ENCODE data around the gene ABCA13.

ABCA13 gene

DNA sequence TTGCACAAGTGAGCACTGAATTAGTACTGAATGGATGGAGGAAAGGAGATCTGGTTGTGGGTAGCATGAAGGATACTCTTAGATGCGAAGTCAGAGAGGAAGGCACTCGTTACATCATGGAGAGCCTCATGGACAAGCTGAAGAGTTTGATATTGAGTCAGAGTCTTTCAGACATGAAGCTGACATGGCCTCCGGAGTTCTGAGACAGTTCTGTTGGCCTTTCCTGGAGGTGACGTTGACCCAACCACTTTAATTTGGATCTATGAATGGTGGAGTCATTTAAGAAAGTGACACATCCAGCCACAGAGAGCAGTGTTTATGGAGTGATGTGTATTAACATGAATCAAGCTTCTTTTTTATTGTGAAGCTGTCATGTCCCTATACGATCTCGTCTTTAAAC, 466.8 kb downstream of the ABCA13 start:
- H3K4me3 ChIP-seq, result no peak overlapping the region
- no peak overlapping the region for H3K27ac ChIP-seq
- TF ChIP-seq, protein P1, sequence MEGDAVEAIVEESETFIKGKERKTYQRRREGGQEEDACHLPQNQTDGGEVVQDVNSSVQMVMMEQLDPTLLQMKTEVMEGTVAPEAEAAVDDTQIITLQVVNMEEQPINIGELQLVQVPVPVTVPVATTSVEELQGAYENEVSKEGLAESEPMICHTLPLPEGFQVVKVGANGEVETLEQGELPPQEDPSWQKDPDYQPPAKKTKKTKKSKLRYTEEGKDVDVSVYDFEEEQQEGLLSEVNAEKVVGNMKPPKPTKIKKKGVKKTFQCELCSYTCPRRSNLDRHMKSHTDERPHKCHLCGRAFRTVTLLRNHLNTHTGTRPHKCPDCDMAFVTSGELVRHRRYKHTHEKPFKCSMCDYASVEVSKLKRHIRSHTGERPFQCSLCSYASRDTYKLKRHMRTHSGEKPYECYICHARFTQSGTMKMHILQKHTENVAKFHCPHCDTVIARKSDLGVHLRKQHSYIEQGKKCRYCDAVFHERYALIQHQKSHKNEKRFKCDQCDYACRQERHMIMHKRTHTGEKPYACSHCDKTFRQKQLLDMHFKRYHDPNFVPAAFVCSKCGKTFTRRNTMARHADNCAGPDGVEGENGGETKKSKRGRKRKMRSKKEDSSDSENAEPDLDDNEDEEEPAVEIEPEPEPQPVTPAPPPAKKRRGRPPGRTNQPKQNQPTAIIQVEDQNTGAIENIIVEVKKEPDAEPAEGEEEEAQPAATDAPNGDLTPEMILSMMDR (IDR thresholded peaks at IDR 0.05), result no peak
- H3K4me1 ChIP-seq, result no peaks in the 10 kb centered on the region
- H3K36me3 ChIP-seq, result no peaks in the 10 kb centered on the region
- no peak for DNase-seq
- no peaks in the 10 kb centered on the region for H3K27me3 ChIP-seq
- H3K9me3 ChIP-seq, result no peaks in the 10 kb centered on the region
- intact Hi-C loops (cut with DNase I; ENCODE audit: low total_unique reads), result no loop called here

DNA sequence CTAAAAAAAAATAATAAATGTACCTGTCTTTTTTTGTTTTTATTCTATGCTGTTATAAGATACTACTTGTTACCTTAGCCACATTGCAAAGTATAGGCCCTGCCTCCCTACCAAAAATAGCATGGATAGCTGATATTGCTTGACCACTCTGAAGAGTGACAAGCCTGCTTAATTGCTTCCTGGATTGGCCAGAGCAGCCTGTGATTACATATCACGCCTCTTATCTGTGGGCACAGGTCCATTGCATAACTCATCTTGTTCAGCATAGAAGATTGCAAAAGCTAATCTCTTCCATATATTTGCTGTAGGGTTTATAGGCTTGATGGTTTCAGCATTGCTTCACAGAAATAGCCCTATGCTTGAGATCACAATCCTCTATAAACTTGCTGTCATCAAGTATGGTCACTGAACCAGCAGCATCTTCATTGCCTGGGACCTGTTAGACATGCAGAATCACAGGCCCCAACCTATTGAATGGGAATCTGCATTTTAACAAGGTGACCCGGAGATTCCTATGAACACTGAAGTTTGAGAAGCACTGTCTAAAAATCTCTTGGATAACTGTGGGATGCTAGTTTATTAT, 472.3 kb downstream of the ABCA13 start:
- H3K9me3 ChIP-seq, result no peaks in the 10 kb centered on the region
- H3K4me3 ChIP-seq, result no peak overlapping the region
- no peaks in the 10 kb centered on the region for H3K36me3 ChIP-seq
- H3K4me1 ChIP-seq, result no peaks in the 10 kb centered on the region
- intact Hi-C loops (cut with DNase I; ENCODE audit: low total_unique reads), result no loop called here
- TF ChIP-seq, protein P1 (IDR thresholded peaks at IDR 0.05), result no peak
- H3K27ac ChIP-seq, result no peak overlapping the region
- no peaks in the 10 kb centered on the region for H3K27me3 ChIP-seq
- DNase-seq, result no peak

DNA sequence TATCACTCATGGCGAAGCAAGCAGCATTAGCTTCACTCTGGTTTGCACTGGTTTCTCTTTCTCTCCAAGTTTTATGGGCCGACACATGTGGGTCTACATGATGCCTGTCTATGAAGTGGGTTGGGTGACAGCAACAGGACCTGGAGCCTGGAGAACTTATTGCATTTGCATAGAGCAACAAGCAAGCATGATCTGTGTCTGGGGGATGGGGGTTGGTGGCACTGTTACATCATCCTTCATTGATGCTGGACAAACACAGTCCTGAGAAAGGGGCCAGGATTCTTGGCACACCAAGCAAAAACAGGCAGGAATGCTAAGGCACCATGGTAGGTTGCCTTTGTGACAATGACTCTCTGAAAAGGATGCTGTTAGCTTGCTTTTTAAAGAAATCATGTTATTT, 486.9 kb downstream of the ABCA13 start:
- H3K36me3 ChIP-seq, result no peaks in the 10 kb centered on the region
- TF ChIP-seq, protein P1 (IDR thresholded peaks at IDR 0.05), result no peak
- no peak for DNase-seq
- no peaks in the 10 kb centered on the region for H3K9me3 ChIP-seq
- intact Hi-C loops (cut with DNase I; ENCODE audit: low total_unique reads), result no loop called here
- no peak overlapping the region for H3K27ac ChIP-seq
- H3K4me1 ChIP-seq, result no peaks in the 10 kb centered on the region
- H3K4me3 ChIP-seq, result no peak overlapping the region
- H3K27me3 ChIP-seq, result no peaks in the 10 kb centered on the region

DNA sequence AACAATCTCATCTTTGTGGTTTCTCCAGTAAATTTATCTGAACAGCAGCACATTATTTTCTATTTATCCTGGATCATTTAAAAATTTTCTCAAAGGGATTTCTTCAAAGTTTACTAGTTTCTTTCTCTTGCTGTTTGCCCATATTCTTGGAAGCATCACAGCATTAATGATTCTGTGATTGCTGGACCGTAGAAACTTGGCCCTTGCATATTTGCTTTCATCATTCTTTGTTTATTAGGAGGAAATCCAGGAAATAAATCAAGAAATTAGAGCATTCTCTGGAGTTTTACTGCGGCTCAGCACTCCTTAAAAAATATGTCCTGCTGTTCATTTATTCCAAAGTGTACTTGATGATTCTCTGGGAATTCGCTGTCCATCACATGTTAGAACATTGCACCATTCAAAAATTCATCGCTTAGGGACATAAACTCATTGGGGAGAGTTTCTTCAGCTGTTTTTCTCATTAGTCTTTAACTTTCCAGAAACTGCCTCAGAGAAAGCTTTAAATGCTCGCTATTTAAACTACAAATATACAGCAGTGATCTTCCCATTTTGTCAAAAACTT, 489.1 kb downstream of the ABCA13 start:
- Histone ChIP-seq H3K4me1 (no peaks in the 10 kb centered on the region), H3K36me3 (no peaks in the 10 kb centered on the region), H3K9me3 (no peaks in the 10 kb centered on the region), H3K27ac (no peak overlapping the region), H3K27me3 (no peaks in the 10 kb centered on the region), H3K4me3 (no peak overlapping the region)
- TF ChIP-seq, protein P1 (IDR thresholded peaks at IDR 0.05), result no peak
- intact Hi-C loops (cut with DNase I; ENCODE audit: low total_unique reads), result no loop called here
- no peak for DNase-seq

DNA sequence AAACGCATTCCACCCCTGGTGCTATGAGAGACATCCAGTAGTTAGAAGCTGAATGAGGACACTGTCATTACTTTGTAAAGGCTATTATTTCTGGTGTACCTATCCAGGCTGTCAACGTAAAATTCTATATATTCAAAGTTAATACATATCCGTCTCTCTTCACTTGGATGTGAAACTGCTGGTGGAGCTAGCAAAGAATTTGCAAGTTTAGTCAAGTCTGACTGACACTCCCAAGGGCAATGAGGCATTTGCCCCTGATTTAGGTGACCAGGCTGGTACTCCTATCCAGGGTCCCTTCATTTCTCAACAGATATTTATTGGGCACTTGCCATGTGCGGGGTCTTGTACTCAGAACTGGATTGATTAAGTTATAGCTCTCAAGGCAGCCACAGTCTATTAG, 493.0 kb downstream of the ABCA13 start:
- Histone ChIP-seq H3K36me3 (no peaks in the 10 kb centered on the region), H3K27me3 (no peaks in the 10 kb centered on the region), H3K27ac (no peak overlapping the region), H3K9me3 (no peaks in the 10 kb centered on the region), H3K4me3 (no peak overlapping the region), H3K4me1 (no peaks in the 10 kb centered on the region)
- DNase-seq, result no peak
- TF ChIP-seq, protein P1 (IDR thresholded peaks at IDR 0.05), result no peak
- intact Hi-C loops (cut with DNase I; ENCODE audit: low total_unique reads), result no loop called here
